Measurements from ENCODE around the gene FARP1.

- TF ChIP-seq CTCF (IDR thresholded peaks at IDR 0.05) = no peak
- TF ChIP-seq POLR2A (IDR thresholded peaks at IDR 0.05) = no peak
These were observed 99.5 kb downstream of the FARP1 start for GRCh38 chr13:98242403-98242802.

Measured in body of pancreas (tissue), 4 donors.